RPMI7951 (cell line): ENCODE measurements around the gene CABP4. TPM values are rescaled to one million over a fixed set of nuclear protein-coding genes. Genes with fewer than 3 reads are reported as not detected.
"Not testable (repeated sequence)": the region's sequence is repeated elsewhere in the genome, so short reads cannot be mapped to it uniquely, and the experiment has no call there.

Source experiments
- DNase-seq: peaks from one replicate; pipeline ENCODE4 v3.0.0-alpha.2; 2012; ENCODE audit warnings: low read depth
- total RNA-seq: library from RNA; depleted of rRNA; stranded (reverse); fragments of >200 nt; shearing (Covaris generic); gene quantifications from 2 replicates; pipeline ENCODE4 v1.2.3, GENCODE V29; 2014

Gene CABP4
- total RNA-seq, 1 experiment from 2014 or later: not detected

DNA sequence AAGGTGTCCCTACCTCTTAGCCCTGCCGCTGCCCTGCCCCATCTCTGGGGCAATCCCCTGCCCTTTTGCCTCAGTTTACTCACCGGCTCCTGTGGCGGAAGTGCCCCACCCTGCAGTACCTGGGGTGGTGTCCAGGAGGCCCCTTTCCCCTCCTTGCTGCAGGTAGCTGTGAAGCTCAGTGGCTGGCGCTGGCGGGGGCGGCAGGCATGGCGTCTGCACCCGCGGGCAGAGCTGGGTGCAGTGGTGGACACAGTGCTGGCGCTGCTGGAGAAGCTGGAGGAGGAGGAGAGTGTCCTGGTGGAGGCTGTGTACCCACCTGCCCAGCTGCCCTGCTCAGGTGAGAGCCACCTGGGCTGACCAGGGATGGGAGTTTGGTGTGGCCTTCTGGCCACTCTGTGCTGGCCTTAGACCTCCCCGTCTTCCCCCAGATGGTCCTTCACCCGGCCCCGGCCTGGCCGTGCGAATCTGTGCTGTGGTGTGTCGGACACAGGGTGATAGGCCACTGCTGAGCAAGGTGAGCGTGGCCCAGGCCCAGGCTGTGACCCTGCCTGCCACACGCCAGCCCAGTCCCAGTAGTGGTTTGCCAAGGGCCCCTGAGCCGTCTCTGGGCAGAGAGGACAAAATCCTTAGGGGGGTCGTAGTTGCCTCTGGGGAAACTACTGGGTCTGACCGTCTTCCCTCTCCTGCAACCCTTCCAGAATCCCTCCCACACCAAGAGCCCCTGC is 35.7 kb upstream of the CABP4 start:
- DNase-seq: no peak

DNA sequence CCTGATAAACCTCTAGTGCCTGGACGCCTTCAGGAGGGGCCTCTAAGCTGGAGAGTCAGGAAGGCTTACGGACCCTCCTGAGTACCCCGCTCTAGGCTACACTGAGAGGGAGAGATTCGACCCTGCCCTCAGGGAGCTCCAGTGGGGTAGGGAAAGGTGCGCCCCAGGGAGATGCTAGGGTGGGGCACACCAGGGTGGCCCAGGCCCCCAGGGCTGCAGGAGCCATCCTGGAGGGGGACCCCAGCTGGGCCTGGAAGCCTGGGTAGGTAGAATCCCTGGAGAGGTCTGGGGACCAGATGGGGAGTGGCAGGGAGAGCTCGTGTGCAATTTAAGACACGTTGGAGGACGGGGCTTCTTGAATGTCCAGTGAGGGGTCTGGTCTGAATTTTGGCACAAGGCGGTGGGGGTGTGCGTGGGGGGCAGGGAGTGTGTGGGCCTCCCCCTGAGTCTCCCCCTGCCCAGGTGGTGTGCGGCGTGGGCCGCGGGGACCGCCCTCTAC is 35.0 kb upstream of the CABP4 start:
- DNase-seq: no peak

- peak; percentile 87 for DNase-seq
Measured at GRCh38 chr11:67420646-67421429, 34.3 kb upstream of the CABP4 start.

DNA sequence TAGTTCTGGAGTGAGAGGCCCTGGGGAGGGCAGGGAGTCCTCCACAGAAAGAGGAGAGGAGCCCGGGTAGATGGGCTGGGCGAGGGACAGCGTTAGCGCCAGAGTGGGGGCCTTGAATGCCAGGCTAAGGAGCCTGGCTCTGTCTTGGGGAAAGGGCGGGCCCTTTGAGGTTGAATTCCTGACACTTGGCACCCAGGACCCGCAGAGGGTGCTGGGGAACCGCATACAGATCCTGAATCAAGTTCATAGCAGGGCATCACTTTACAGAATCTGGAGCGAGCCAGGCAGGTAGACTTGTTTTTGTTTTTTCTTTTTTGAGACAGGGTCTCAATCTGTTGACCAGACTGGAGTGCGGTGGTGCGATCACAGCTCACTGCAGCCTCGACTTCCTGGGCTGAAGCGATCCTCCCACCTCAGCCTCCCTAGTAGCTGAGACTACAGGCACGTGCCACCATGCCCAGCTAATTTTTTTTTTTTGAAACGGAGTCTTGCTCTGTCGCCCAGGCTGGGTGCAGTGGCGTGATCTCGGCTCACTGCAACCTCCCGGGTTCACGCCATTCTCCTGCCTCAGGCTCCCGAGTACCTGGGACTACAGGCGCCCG is 33.6 kb upstream of the CABP4 start:
- DNase-seq: no peak

GRCh38 chr11:67422891-67423290 is 32.3 kb upstream of the CABP4 start:
- no peak for DNase-seq

DNA sequence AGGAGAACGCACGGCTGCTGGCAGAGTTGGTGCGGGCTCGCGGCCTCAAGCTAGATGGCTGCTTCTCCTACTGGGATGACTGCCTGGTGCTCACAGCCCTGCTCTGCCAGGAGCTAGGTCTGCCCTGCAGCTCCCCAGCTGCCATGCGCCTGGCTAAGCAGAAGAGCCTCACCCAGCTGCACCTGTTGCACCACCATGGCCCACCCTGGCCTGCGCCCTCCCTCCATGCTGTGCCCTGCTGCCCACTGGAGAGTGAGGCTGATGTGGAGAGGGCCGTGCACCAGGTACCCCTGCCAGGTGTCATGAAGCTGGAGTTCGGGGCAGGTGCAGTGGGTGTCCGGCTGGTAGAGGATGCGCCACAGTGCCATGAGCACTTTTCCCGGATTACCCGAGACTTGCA is 31.7 kb upstream of the CABP4 start:
- DNase-seq: no peak

- DNase-seq: no peak
Measured at GRCh38 chr11:67423891-67424613, 31.1 kb upstream of the CABP4 start.

DNA sequence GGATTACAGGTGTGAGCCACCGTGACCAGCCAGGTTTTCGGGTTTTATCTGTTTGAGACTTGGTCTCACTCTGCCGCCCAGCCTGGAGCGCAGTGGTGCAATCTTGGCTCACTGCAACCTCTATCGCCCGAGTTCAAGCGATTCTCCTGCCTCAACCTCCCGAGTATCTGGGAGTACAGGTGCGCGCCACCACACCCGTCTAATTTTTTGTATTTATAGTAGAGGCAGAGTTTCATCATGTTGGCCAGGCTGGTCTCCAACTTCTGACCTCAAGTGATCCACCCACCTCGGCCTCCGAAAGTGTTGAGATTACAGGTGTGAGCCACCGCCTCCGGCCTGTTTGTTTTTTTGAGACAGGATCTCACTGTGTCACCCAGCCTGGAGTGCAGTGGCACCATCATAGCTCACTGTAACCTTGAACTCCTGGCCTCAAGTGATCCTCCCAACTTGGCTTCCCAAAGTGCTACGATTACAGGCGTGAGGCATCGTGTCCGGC is 27.7 kb upstream of the CABP4 start:
- not testable (repeated sequence) for DNase-seq

DNA sequence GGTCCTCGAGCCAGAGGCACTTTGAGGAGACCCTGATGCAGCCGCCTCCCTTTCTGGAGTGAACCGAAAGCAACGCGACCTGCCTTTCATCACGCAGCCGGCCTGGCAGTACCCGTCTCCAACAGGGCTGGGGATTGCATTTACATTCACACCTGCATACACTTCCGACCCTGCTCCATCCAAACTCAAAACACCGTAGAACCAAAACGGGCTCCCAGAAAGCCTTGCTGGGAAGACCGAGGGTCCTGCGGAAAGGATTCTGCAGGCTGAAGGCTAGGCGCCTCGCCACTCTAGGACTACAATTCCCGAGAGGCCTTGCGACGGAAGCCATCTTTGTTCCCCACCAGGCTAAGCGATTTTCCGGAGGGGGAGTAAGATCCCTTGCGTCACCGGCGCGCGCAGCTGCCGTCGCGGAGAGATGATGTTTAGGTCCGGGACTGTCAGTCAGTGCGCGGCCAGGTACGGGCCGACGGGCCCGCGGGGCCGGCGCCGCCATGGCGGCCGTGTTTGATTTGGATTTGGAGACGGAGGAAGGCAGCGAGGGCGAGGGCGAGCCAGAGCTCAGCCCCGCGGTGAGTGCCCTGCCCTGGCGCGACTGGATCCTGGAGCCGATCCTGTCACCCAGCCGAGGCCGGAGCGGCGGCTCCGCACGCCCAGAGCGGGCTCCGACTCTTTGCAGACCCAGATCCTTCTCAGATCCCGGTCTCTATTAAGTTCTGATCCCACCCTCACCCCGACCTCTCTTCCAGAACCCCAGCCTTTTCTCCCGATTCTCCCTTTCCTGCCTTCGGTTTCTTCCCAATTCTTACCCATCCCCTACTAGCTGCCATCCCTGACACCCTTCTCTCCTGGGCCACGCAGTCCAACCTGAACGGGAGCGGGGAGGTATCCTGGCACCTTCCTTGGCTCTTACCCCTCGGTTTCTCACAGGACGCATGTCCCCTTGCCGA is 26.8 kb upstream of the CABP4 start, which contains the start of gene RPS6KB2:
TSS of gene RPS6KB2 (plus strand) at position 443 of the 950 bp plus-strand sequence. CDS start at position 495, 52 bp downstream.
- peak; percentile 94 for DNase-seq

- no peak for DNase-seq
Measured at GRCh38 chr11:67429038-67429668, 26.0 kb upstream of the CABP4 start.

DNA sequence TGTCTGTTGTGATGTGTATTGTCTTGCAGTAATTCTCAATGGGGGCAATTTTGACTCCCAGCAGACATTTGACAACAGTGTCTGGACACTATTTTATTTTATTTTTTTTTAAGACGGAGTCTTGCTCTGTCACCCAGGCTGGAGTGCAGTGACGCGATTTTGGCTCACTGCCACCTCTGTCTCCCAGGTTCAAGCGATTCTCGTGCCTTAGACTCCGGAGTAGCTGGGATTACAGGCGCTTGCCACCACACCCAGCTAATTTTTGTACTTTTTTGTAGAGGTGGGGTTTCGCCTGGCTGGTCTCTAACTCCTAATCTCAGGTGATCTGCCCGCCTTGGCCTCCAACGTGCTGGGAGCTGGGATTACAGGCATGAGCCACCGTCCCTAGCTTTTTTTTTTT is 25.4 kb upstream of the CABP4 start:
- no peak for DNase-seq

DNA sequence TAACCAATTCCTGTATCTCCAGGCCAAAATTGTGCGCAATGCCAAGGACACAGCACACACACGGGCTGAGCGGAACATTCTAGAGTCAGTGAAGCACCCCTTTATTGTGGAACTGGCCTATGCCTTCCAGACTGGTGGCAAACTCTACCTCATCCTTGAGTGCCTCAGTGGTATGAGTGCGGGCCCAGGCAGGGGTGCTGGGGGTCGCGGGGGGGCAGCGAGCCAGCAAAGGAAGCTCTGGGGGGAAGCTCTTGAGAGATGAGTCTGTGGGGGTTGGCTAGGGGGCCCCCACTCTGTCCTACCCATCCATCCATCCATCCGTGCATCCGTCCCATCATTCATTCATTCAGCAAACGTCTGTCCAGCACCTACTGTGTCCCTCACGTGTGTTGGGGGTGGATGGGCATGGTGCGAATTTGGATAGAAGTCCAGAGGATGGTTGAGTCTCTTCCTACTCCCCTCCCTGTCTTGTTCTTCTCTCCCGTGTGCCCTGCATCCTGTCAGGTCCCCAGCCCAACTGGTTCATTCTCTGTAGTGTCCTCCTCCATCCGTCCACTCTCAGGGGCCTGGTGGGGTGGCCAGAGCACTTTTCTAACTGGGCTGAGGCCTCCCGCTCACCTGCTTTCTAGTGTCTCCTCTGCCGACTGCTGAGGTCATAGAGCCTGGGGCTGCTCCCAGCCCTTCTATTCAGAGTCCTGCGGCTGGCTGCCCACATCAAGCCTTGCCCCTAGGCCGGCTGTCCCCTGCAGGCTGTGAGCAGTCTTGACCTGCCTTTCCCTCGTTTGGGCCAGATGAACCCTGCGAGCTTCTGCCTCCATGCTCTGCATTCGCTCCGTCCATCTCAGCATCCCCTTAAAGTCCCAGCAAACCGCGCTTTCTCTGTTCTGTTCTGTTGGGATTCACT is 23.6 kb upstream of the CABP4 start:
- no peak for DNase-seq

- no peak for DNase-seq
Measured at GRCh38 chr11:67432655-67433349, 22.4 kb upstream of the CABP4 start.

DNA sequence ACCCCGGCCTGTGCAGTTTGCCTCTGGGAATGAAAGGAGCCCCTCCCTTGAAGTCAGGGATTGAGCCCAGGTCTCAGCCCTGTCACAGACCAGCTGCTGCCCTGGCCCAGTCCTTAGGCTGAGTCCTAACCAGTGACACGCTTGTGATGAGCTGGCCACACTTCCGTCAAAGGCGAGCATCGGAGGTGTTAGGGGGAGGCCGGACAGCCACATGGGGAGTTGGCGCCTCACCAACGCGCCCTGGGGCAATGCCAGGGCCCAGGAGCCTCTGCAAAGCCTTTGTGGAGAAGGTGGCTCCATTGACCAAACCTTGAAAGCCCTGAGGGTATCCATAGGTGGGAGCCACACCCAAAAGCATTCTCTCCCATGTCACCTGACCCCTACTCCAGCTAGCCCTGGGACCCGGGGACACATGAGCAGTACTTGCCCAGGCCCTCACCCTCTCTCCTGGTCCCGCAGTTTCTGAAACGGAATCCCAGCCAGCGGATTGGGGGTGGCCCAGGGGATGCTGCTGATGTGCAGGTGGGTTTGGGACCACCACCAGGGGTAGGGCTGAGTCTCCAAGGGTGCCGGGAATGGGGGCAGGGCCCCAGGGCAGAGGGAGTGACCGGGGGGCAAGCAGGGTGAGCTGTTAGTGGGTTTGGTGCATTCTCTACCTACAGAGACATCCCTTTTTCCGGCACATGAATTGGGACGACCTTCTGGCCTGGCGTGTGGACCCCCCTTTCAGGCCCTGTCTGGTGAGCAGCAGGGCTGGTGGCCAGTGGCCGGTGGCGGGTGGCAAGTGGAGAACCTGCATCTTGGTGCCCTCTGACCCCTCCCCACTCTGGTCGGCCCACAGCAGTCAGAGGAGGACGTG is 21.4 kb upstream of the CABP4 start:
- no peak for DNase-seq

GRCh38 chr11:67434395-67434881 is 20.7 kb upstream of the CABP4 start:
- no peak for DNase-seq

DNA sequence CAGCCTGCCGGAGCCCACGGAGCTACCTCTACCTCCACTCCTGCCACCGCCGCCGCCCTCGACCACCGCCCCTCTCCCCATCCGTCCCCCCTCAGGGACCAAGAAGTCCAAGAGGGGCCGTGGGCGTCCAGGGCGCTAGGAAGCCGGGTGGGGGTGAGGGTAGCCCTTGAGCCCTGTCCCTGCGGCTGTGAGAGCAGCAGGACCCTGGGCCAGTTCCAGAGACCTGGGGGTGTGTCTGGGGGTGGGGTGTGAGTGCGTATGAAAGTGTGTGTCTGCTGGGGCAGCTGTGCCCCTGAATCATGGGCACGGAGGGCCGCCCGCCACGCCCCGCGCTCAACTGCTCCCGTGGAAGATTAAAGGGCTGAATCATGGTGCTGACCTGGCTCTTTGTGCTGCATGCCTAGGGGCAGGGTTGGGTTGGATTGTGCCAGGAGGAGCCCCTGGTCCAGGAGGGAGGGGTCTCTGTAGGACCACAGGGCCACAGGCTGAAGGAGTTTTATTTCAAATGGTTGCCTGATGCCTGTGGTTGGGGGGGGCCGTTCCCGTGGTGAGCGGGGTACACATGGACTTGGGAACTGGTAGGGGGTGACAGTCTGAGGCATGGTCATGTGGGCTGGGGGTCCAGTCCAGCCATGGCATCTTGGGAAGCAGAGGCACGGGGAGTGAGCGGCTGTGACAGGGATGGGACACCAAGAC is 20.0 kb upstream of the CABP4 start:
- no peak for DNase-seq
